GM12878 (cell line): ENCODE data around the gene TMEM236. TPM values are rescaled to one million over a fixed set of nuclear protein-coding genes. Genes with fewer than 3 reads are reported as not detected.

ENCODE experiments used
- ATAC-seq: fragments of 200-7000 bp; cut with Tn5 transposase; 3 replicates; pipeline ENCODE4 v1.9.1; 2020; ENCODE audit warnings: mild to moderate bottlenecking, moderate library complexity
- BruUV-seq: library from RNA; stranded (reverse); fragments of 400-500 nt; replicated peaks from 2 replicates; lab custom pipeline; 2021; lab: Mats Ljungman, UMichigan
- CTCF ChIA-PET: fragments of 300-600 bp; sonication (Branson Sonifier 250); formaldehyde crosslinking; extraction: SDS; loops from one replicate; lab custom pipeline; 2021; ENCODE audit warnings: inconsistent platforms; lab: Yijun Ruan, JAX
- POLR2A ChIA-PET: fragments of 350-600 bp; formaldehyde crosslinking; extraction: SDS; loops from one replicate; lab custom pipeline; 2021; ENCODE audit warnings: inconsistent platforms; lab: Charles Lee
- RAD21 ChIA-PET: fragments of 300-600 bp; sonication (Branson Sonifier 250); formaldehyde crosslinking; loops from one replicate; lab custom pipeline; 2023; ENCODE audit warnings: antibody characterized with exemption; ENCODE audit not compliant: unreplicated experiment; lab: Charles Lee
- SMC1A ChIA-PET: fragments of 300-600 bp; sonication (Branson Sonifier 250); formaldehyde crosslinking; loops from one replicate; lab custom pipeline; 2023; ENCODE audit not compliant: unreplicated experiment, uncharacterized antibody; lab: Charles Lee
- DNase-seq: peaks from one replicate; pipeline ENCODE4 v3.0.0-alpha.2; 2011; ENCODE audit warnings: low read depth, low spot score
- FAIRE-seq: peaks from 3 replicates; lab custom pipeline; 2011; peaks lifted over from hg19 to GRCh38; lab: Jason Lieb, UNC
- H2AFZ ChIP-seq: 2 replicates; pipeline ENCODE4 v1.6.0; 2011; ENCODE audit warnings: low read depth, low read length, control low read depth; ENCODE audit not compliant: control insufficient read depth
- H3K27ac ChIP-seq: 2 replicates; pipeline ENCODE4 v1.5.1; 2011; ENCODE audit warnings: control low read depth; ENCODE audit not compliant: control insufficient read depth, insufficient read depth
- H3K27me3 ChIP-seq, 2 experiments: replicated peaks in 1 of 2; 2 replicates each; pipeline versions ENCODE4 v1.6.0 to v1.6.1; 2011; ENCODE audit warnings: low read length in 1 of 2; ENCODE audit not compliant: control insufficient read depth in 2 of 2, insufficient read depth in 2 of 2
- H3K36me3 ChIP-seq, 2 experiments: 2 replicates each; pipeline ENCODE4 v1.5.1; 2011; ENCODE audit warnings: low read length in 1 of 2; ENCODE audit not compliant: control insufficient read depth in 2 of 2, insufficient read depth in 2 of 2
- H3K4me1 ChIP-seq: 2 replicates; pipeline ENCODE4 v1.6.1; 2011; ENCODE audit warnings: mild to moderate bottlenecking, low read length, moderate library complexity, mixed read lengths; ENCODE audit not compliant: control insufficient read depth, insufficient read depth
- H3K4me2 ChIP-seq: 2 replicates; pipeline ENCODE4 v1.6.0; 2011; ENCODE audit warnings: control low read depth; ENCODE audit not compliant: control insufficient read depth, insufficient read depth
- H3K4me3 ChIP-seq: fragments of 200-600 bp; sonication (generic); 2 replicates; pipeline ENCODE4 v1.5.1; 2016
- H3K79me2 ChIP-seq: 2 replicates; pipeline ENCODE4 v1.6.0; 2011; ENCODE audit warnings: low read length; ENCODE audit not compliant: control insufficient read depth, insufficient read depth
- H3K9ac ChIP-seq: 2 replicates; pipeline ENCODE4 v1.8.0; 2011; ENCODE audit warnings: low read length, control low read depth, mixed read lengths; ENCODE audit not compliant: control insufficient read depth, insufficient read depth
- H3K9me3 ChIP-seq: replicated peaks from 3 replicates; pipeline ENCODE4 v1.5.1; 2011; ENCODE audit warnings: mild to moderate bottlenecking, low read length; ENCODE audit not compliant: control insufficient read depth, insufficient read depth
- H4K20me1 ChIP-seq: 2 replicates; pipeline ENCODE4 v1.6.0; 2011; ENCODE audit not compliant: control insufficient read depth, insufficient read depth
- DPF2 ChIP-seq: fragments of 450-650 bp; IDR thresholded peaks from 2 replicates; pipeline ENCODE4 v1.6.1; 2017; ENCODE audit warnings: mild to moderate bottlenecking
- EGR1 ChIP-seq, 2 experiments: IDR thresholded peaks; 1 replicate in 1 of 2; 2 replicates in 1 of 2; pipeline ENCODE4 v1.6.1; 2011 to 2012; ENCODE audit warnings: low read depth in 2 of 2, low read length in 2 of 2, borderline replicate concordance in 1 of 2, mild to moderate bottlenecking in 1 of 2, moderate library complexity in 1 of 2
- HDAC2 ChIP-seq: fragments of 200-600 bp; sonication (generic); IDR thresholded peaks from 2 replicates; pipeline ENCODE4 v1.6.1; 2017
- NFYB ChIP-seq: IDR thresholded peaks from 2 replicates; pipeline ENCODE4 v1.6.1; 2011; ENCODE audit warnings: low read depth, mild to moderate bottlenecking, low read length, improper control_type of control experiment, moderate library complexity; ENCODE audit not compliant: insufficient read depth
- SREBF2 ChIP-seq: IDR thresholded peaks from 2 replicates; pipeline ENCODE4 v1.6.1; 2012; ENCODE audit warnings: mild to moderate bottlenecking, low read length
- ZBED1 ChIP-seq: IDR thresholded peaks from 2 replicates; pipeline ENCODE4 v1.6.1; 2016; ENCODE audit warnings: borderline replicate concordance
- ZNF274 ChIP-seq: IDR thresholded peaks from one replicate; pipeline ENCODE4 v1.8.0; 2011; ENCODE audit not compliant: insufficient read length, insufficient read depth
- WGBS: methylation state at CpG from one replicate; pipeline ENCODE4 v1.1.6; 2016; ENCODE audit warnings: low lambda C conversion rate; ENCODE audit not compliant: insufficient replicate concordance, insufficient coverage; ENCODE audit errors: missing lambda C conversion rate; 5-methylcytosine and 5-hydroxymethylcytosine counted together
- in situ Hi-C: fragments of 300-500 bp; cut with MboI; formaldehyde crosslinking; loops from 9 replicates; pipeline ENCODE4 v1.14.3; 2018; ENCODE audit warnings: mixed read lengths
- intact Hi-C: fragments of 100-400 bp; cut with micrococcal nuclease; formaldehyde crosslinking; loops from one replicate; pipeline ENCODE4 v1.14.2; 2022; ENCODE audit not compliant: unreplicated experiment
- polyA plus RNA-seq, 11 experiments: library from polyadenylated mRNA; depleted of rRNA in 4 of 11; unstranded in 6 of 11; stranded (reverse) in 5 of 11; fragments of >200 nt; fragmentation: Nextera tagmentation in 4 of 11; fragmentation: Illumina TruSeq in 1 of 11; extraction: Ambion mirVana in 4 of 11; extraction: Trizol in 1 of 11; gene quantifications; 1 replicate in 1 of 11; 2 replicates in 10 of 11; pipeline versions ENCODE4 v1.2.1 to v1.2.3, GENCODE V29; 2011 to 2016; ENCODE audit warnings: inconsistent platforms in 2 of 11, missing spikeins in 2 of 11, low read depth in 1 of 11
- total RNA-seq, 4 experiments: library from RNA; depleted of rRNA in 3 of 4; stranded (reverse); fragments of >200 nt in 3 of 4; fragmentation: Illumina TruSeq in 1 of 4; extraction: Trizol in 1 of 4; gene quantifications; 2 replicates each; pipeline versions ENCODE4 v1.2.1 to v1.2.3, GENCODE V29; 2013 to 2021
- TF ChIP-seq, protein P1 (sequence below): fragments of 450-650 bp; formaldehyde crosslinking; IDR thresholded peaks from 2 replicates; pipeline ENCODE4 v1.5.0; 2022; ENCODE audit warnings: mild to moderate bottlenecking, missing genetic modification characterization
- TF ChIP-seq, protein P2 (sequence below): fragments of 450-650 bp; IDR thresholded peaks from 2 replicates; pipeline ENCODE4 v1.6.1; 2017; ENCODE audit warnings: mild to moderate bottlenecking, moderate library complexity
- TF ChIP-seq, protein P3 (sequence below): IDR thresholded peaks from 2 replicates; pipeline ENCODE4 v1.6.1; 2012; ENCODE audit warnings: low read depth, low read length, improper control_type of control experiment

The TMEM236 gene
- total and polyA plus RNA-seq, 10 of the 15 experiments (the other 5 are each of a cell fraction or from before 2014, with no cell fraction given) = 0.03 TPM; not detected in 9

DNA sequence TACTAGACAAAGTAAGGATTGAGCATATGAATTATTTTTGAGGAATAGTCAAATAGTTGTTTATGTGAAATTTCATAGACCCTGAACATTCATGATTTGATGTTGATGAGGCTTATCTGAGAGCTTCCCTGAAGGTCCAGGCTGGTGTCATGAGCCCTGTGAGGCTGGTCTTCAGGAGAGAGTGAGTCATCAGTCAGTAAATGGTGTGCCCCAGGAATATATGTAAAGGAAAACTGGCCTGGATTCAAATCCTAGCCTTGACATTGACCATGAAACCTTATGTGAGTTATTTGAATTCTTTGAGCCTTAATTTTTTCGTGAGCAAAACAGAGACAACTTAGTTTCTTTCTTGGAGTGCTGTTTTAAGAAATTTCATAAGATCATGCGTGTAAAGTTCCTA, 6.2 kb downstream of the TMEM236 start:
- SMC1A ChIA-PET = no interaction called here
- RAD21 ChIA-PET = interaction anchor here (1.2 kb wide), 1 partner anchor 152 kb away, joined by 3 read pairs; no protein-coding TSS in a partner anchor
- Histone ChIP-seq H3K9ac (no peak overlapping the region), H3K27ac (no peak overlapping the region), H3K4me1 (peaks cover 13% of the 10 kb centered on the region), H3K79me2 (no peaks in the 10 kb centered on the region), H3K36me3 (no peaks in the 10 kb centered on the region), H3K4me2 (no peak overlapping the region), H3K27me3 (no peaks in the 10 kb centered on the region; a peak in 1 of 4 replicates), H4K20me1 (no peaks in the 10 kb centered on the region), H3K9me3 (no peaks in the 10 kb centered on the region), H3K4me3 (no peak overlapping the region), H2AFZ (no peak overlapping the region)
- 20% methylated on average over 2 of the region's 2 CpGs for WGBS
- POLR2A ChIA-PET = no interaction called here
- BruUV-seq = no TSS peak
- intact Hi-C loops = no loop called here
- TF ChIP-seq ZBED1 (no peak), NFYB (no peak), EGR1 (IDR thresholded peaks at IDR 0.05; ENCODE audit: borderline replicate concordance in 1 of 2, low read depth in 2 of 2, low read length in 2 of 2) (no peak), DPF2 (no peak), ZNF274 (no peak), SREBF2 (no peak), HDAC2 (no peak)
- TF ChIP-seq, protein P1, sequence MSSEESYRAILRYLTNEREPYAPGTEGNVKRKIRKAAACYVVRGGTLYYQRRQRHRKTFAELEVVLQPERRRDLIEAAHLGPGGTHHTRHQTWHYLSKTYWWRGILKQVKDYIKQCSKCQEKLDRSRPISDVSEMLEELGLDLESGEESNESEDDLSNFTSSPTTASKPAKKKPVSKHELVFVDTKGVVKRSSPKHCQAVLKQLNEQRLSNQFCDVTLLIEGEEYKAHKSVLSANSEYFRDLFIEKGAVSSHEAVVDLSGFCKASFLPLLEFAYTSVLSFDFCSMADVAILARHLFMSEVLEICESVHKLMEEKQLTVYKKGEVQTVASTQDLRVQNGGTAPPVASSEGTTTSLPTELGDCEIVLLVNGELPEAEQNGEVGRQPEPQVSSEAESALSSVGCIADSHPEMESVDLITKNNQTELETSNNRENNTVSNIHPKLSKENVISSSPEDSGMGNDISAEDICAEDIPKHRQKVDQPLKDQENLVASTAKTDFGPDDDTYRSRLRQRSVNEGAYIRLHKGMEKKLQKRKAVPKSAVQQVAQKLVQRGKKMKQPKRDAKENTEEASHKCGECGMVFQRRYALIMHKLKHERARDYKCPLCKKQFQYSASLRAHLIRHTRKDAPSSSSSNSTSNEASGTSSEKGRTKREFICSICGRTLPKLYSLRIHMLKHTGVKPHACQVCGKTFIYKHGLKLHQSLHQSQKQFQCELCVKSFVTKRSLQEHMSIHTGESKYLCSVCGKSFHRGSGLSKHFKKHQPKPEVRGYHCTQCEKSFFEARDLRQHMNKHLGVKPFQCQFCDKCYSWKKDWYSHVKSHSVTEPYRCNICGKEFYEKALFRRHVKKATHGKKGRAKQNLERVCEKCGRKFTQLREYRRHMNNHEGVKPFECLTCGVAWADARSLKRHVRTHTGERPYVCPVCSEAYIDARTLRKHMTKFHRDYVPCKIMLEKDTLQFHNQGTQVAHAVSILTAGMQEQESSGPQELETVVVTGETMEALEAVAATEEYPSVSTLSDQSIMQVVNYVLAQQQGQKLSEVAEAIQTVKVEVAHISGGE (CRISPR knock-in tag) = no peak
- TF ChIP-seq, protein P2, sequence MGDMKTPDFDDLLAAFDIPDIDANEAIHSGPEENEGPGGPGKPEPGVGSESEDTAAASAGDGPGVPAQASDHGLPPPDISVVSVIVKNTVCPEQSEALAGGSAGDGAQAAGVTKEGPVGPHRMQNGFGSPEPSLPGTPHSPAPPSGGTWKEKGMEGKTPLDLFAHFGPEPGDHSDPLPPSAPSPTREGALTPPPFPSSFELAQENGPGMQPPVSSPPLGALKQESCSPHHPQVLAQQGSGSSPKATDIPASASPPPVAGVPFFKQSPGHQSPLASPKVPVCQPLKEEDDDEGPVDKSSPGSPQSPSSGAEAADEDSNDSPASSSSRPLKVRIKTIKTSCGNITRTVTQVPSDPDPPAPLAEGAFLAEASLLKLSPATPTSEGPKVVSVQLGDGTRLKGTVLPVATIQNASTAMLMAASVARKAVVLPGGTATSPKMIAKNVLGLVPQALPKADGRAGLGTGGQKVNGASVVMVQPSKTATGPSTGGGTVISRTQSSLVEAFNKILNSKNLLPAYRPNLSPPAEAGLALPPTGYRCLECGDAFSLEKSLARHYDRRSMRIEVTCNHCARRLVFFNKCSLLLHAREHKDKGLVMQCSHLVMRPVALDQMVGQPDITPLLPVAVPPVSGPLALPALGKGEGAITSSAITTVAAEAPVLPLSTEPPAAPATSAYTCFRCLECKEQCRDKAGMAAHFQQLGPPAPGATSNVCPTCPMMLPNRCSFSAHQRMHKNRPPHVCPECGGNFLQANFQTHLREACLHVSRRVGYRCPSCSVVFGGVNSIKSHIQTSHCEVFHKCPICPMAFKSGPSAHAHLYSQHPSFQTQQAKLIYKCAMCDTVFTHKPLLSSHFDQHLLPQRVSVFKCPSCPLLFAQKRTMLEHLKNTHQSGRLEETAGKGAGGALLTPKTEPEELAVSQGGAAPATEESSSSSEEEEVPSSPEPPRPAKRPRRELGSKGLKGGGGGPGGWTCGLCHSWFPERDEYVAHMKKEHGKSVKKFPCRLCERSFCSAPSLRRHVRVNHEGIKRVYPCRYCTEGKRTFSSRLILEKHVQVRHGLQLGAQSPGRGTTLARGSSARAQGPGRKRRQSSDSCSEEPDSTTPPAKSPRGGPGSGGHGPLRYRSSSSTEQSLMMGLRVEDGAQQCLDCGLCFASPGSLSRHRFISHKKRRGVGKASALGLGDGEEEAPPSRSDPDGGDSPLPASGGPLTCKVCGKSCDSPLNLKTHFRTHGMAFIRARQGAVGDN = no peak
- TF ChIP-seq, protein P3, sequence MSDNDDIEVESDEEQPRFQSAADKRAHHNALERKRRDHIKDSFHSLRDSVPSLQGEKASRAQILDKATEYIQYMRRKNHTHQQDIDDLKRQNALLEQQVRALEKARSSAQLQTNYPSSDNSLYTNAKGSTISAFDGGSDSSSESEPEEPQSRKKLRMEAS = no peak
- in situ Hi-C loops = no loop called here
- DNase-seq (no peak), ATAC-seq (no peak), FAIRE-seq (no peak)
- CTCF ChIA-PET = interaction anchor here (1.2 to 1.9 kb wide), 2 partner anchors 24 to 349 kb away, joined by 3 to 5 read pairs; no protein-coding TSS in a partner anchor
